Keratinocyte (primary cell): ENCODE results near the gene OMG. TPM values are rescaled to one million over a fixed set of nuclear protein-coding genes. Genes with fewer than 3 reads are reported as not detected.
"Not testable (repeated sequence)": the region's sequence is repeated elsewhere in the genome, so short reads cannot be mapped to it uniquely, and the experiment has no call there.

Source experiments
- DNase-seq: peaks from one replicate; pipeline ENCODE4 v3.0.0-alpha.2; 2011; ENCODE audit warnings: low read depth, missing footprints, low spot score
- FAIRE-seq: peaks from 2 replicates; lab custom pipeline; 2011; peaks lifted over from hg19 to GRCh38; lab: Jason Lieb, UNC
- H2AFZ ChIP-seq: 2 replicates; pipeline ENCODE4 v1.6.0; 2012; ENCODE audit warnings: low read length, control low read depth, inconsistent platforms; ENCODE audit not compliant: control insufficient read depth
- H3K27ac ChIP-seq: 2 replicates; pipeline ENCODE4 v1.5.1; 2011; ENCODE audit warnings: low read length; ENCODE audit not compliant: control insufficient read depth, insufficient read depth
- H3K27me3 ChIP-seq: 3 replicates; pipeline ENCODE4 v1.6.0; 2011; ENCODE audit warnings: low read length; ENCODE audit not compliant: control insufficient read depth, insufficient read depth; ENCODE audit errors: extremely low read depth
- H3K36me3 ChIP-seq, 2 experiments: 2 replicates in 1 of 2; 3 replicates in 1 of 2; pipeline ENCODE4 v1.5.1; 2011; ENCODE audit warnings: low read length in 2 of 2, mild to moderate bottlenecking in 1 of 2; ENCODE audit not compliant: control insufficient read depth in 2 of 2, insufficient read depth in 2 of 2; ENCODE audit errors: extremely low read depth in 1 of 2
- H3K4me1 ChIP-seq: 3 replicates; pipeline ENCODE4 v1.5.1; 2011; ENCODE audit warnings: low read length; ENCODE audit not compliant: control insufficient read depth, insufficient read depth; ENCODE audit errors: extremely low read depth
- H3K4me2 ChIP-seq: 3 replicates; pipeline ENCODE4 v1.6.0; 2011; ENCODE audit warnings: low read depth, low read length; ENCODE audit not compliant: control insufficient read depth, insufficient read depth; ENCODE audit errors: extremely low read depth
- H3K4me3 ChIP-seq, 3 experiments: fragments of 200-600 bp in 1 of 3; sonication (generic) in 1 of 3; 2 replicates in 2 of 3; 3 replicates in 1 of 3; pipeline ENCODE4 v1.5.1; 2011 to 2016; ENCODE audit warnings: low read length in 3 of 3, mild to moderate bottlenecking in 3 of 3, control low read depth in 2 of 3, inconsistent platforms in 1 of 3, low read depth in 1 of 3, mixed read lengths in 1 of 3, mixed run types in 1 of 3, moderate library complexity in 1 of 3; ENCODE audit not compliant: control insufficient read depth in 2 of 3, insufficient read depth in 2 of 3; ENCODE audit errors: extremely low read depth in 1 of 3
- H3K79me2 ChIP-seq: 2 replicates; pipeline ENCODE4 v1.6.0; 2012; ENCODE audit warnings: low read length; ENCODE audit not compliant: control insufficient read depth, insufficient read depth
- H3K9ac ChIP-seq: 3 replicates; pipeline ENCODE4 v1.6.0; 2011; ENCODE audit warnings: low read length; ENCODE audit not compliant: control insufficient read depth, insufficient read depth; ENCODE audit errors: extremely low read depth
- H3K9me1 ChIP-seq: 3 replicates; pipeline ENCODE4 v1.6.0; 2011; ENCODE audit warnings: low read length; ENCODE audit not compliant: control insufficient read depth, insufficient read depth; ENCODE audit errors: extremely low read depth
- H3K9me3 ChIP-seq: 2 replicates; pipeline ENCODE4 v1.5.1; 2012; ENCODE audit warnings: low read depth, low read length; ENCODE audit not compliant: control insufficient read depth
- H4K20me1 ChIP-seq: 3 replicates; pipeline ENCODE4 v1.6.0; 2011; ENCODE audit warnings: low read length; ENCODE audit not compliant: control insufficient read depth, insufficient read depth; ENCODE audit errors: extremely low read depth
- EZH2 ChIP-seq: IDR thresholded peaks from one replicate; pipeline ENCODE4 v1.6.1; 2012; ENCODE audit warnings: inconsistent platforms, mild to moderate bottlenecking, low read length, moderate library complexity
- dilution Hi-C: fragments of 300-500 bp; cut with MboI; formaldehyde crosslinking; loops from one replicate; pipeline ENCODE4 v1.7.0; 2020; ENCODE audit warnings: low sequenced_read_pairs; ENCODE audit not compliant: extremely low pct_ligation_motif_present
- polyA plus RNA-seq, 5 experiments: library from polyadenylated mRNA; depleted of rRNA in 3 of 5; stranded (reverse) in 3 of 5; stranded (forward) in 1 of 5; unstranded in 1 of 5; fragments of >200 nt; gene quantifications; 1 replicate in 1 of 5; 2 replicates in 3 of 5; 3 replicates in 1 of 5; pipeline versions ENCODE4 v1.2.1 to v1.2.3, GENCODE V29; 2011 to 2012; ENCODE audit warnings: missing spikeins in 2 of 5, low read depth in 1 of 5, low replicate concordance in 1 of 5
- TF ChIP-seq, protein P1 (sequence below), 3 experiments: IDR thresholded peaks in 1 of 3; conservative IDR thresholded peaks in 1 of 3; optimal IDR thresholded peaks in 1 of 3; 2 replicates in 2 of 3; 3 replicates in 1 of 3; pipeline versions ENCODE3 to v1.5.1; 2011; ENCODE audit warnings: low read length in 3 of 3, mild to moderate bottlenecking in 3 of 3, moderate library complexity in 2 of 3, control low read depth in 1 of 3, inconsistent platforms in 1 of 3; ENCODE audit not compliant: insufficient read depth in 2 of 3; ENCODE audit errors: extremely low read depth in 1 of 3

Gene OMG
- polyA plus RNA-seq, 1 donor (not counting 4 experiments of a cell fraction or from before 2014, with no cell fraction given) = not detected

DNA sequence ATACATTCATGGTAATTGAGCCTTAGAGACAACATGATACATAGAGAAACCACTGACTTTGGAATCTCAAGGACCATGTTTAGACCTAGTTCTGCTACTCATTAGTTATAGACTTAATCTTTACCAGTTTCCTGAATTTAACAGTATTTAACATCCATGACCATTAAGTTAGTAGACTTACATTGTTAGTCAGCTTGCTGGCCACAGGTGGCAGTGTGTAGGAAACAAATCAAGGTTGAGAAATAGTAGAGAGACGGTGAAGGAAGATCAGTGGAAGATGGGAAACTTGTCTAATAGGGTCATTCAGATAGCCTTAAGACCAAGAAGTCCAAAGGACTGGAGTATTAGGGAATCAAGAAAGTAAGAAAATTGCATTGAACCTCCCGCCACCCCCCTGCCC, 31.0 kb downstream of the OMG start:
- no peaks in the 10 kb centered on the region for H3K79me2 ChIP-seq
- dilution Hi-C loops = no loop called here
- H3K9ac ChIP-seq = no peak overlapping the region
- H3K4me2 ChIP-seq = no peak overlapping the region
- H3K9me1 ChIP-seq = no peaks in the 10 kb centered on the region
- DNase-seq (no peak), FAIRE-seq (peak; percentile 39)
- no peaks in the 10 kb centered on the region for H3K9me3 ChIP-seq
- TF ChIP-seq EZH2 = no peak
- TF ChIP-seq, protein P1, sequence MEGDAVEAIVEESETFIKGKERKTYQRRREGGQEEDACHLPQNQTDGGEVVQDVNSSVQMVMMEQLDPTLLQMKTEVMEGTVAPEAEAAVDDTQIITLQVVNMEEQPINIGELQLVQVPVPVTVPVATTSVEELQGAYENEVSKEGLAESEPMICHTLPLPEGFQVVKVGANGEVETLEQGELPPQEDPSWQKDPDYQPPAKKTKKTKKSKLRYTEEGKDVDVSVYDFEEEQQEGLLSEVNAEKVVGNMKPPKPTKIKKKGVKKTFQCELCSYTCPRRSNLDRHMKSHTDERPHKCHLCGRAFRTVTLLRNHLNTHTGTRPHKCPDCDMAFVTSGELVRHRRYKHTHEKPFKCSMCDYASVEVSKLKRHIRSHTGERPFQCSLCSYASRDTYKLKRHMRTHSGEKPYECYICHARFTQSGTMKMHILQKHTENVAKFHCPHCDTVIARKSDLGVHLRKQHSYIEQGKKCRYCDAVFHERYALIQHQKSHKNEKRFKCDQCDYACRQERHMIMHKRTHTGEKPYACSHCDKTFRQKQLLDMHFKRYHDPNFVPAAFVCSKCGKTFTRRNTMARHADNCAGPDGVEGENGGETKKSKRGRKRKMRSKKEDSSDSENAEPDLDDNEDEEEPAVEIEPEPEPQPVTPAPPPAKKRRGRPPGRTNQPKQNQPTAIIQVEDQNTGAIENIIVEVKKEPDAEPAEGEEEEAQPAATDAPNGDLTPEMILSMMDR (optimal IDR thresholded peaks at IDR 0.05 in 1 of 3, IDR thresholded peaks at IDR 0.05 in 1 of 3, conservative IDR thresholded peaks at IDR 0.05 in 1 of 3; ENCODE audit: extremely low read depth in 1 of 3, insufficient read depth in 2 of 3, low read length in 3 of 3) = peak in 1 of 3 experiments; percentile 16
- peaks cover 6 to 7% of the 10 kb centered on the region in 2 experiments for H3K36me3 ChIP-seq
- H3K4me1 ChIP-seq = peaks cover 20% of the 10 kb centered on the region
- H2AFZ ChIP-seq = no peak overlapping the region
- H3K27ac ChIP-seq = no peak overlapping the region
- no peaks in the 10 kb centered on the region for H4K20me1 ChIP-seq
- H3K4me3 ChIP-seq = no peak overlapping the region
- H3K27me3 ChIP-seq = no peaks in the 10 kb centered on the region

- DNase-seq, H3K4me2 ChIP-seq, H3K9me1 ChIP-seq, FAIRE-seq, H3K27me3 ChIP-seq, H3K79me2 ChIP-seq, H3K9me3 ChIP-seq, H3K27ac ChIP-seq, dilution Hi-C loops, H3K4me1 ChIP-seq, H2AFZ ChIP-seq, H3K9ac ChIP-seq, H4K20me1 ChIP-seq, H3K4me3 ChIP-seq: not testable (repeated sequence)
- peaks cover 7 to 12% of the 10 kb centered on the region in 2 experiments for H3K36me3 ChIP-seq
These were observed 34.1 kb downstream of the OMG start for GRCh38 chr17:31262923-31263322.

DNA sequence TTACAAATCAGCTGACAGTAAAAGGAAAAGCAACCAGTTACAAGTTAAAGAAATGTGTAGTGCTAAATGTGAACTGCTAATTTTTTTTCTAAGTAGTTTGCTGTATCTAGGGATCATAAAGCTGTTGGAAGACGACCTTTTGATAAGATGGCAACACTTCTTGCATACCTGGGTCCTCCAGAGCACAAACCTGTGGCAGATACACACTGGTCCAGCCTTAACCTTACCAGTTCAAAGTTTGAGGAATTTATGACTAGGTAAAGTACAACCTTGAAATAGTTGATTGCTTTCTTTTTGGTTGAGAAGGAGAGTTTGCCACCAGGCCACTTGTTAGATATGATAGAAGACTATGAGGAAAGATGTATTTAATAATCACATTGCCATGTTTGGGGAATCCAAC, 35.4 kb downstream of the OMG start:
- Histone ChIP-seq H3K4me2 (no peak overlapping the region), H3K4me1 (no peaks in the 10 kb centered on the region), H3K27ac (no peak overlapping the region), H3K27me3 (no peaks in the 10 kb centered on the region), H3K9me1 (no peaks in the 10 kb centered on the region), H3K4me3 (no peak overlapping the region), H4K20me1 (no peaks in the 10 kb centered on the region), H3K36me3 (peaks cover 5 to 7% of the 10 kb centered on the region in 2 experiments), H3K9ac (no peak overlapping the region), H3K9me3 (no peaks in the 10 kb centered on the region), H3K79me2 (no peaks in the 10 kb centered on the region), H2AFZ (no peak overlapping the region)
- DNase-seq (no peak), FAIRE-seq (no peak)
- TF ChIP-seq, protein P1 (optimal IDR thresholded peaks at IDR 0.05 in 1 of 3, IDR thresholded peaks at IDR 0.05 in 1 of 3, conservative IDR thresholded peaks at IDR 0.05 in 1 of 3; ENCODE audit: extremely low read depth in 1 of 3, insufficient read depth in 2 of 3, low read length in 3 of 3) = no peak
- dilution Hi-C loops = no loop called here
